SIG-M5 treated with dmso at 0.1 percent for 504 hours (cell line): ENCODE results near the gene OR10G8.
A peak's percentile ranks its signal among the peaks of the same experiment; 100 is the strongest.
"Not testable (repeated sequence)": the region's sequence is repeated elsewhere in the genome, so short reads cannot be mapped to it uniquely, and the experiment has no call there.

Source experiments
- DNase-seq: peaks from one replicate; lab custom pipeline; 2025; ENCODE audit not compliant: unreplicated experiment; lab: John Stamatoyannopoulos, UW

The OR10G8 gene

GRCh38 chr11:124026498-124026897 lies at the start of gene OR10G8:
Gene OR10G8, plus strand, starts transcription at chr11:124026798. Its CDS starts 2,825 bp downstream, at chr11:124029623.
- no peak for DNase-seq

GRCh38 chr11:123977731-123978347 lies 48.8 kb upstream of the OR10G8 start, which contains the start of gene OR10S1:
Gene OR10S1, minus strand, starts transcription at chr11:123977781. Its CDS starts 117 bp downstream, at chr11:123977664.
- no peak for DNase-seq

- no peak for DNase-seq
Measured at GRCh38 chr11:123979311-123979710, 47.3 kb upstream of the OR10G8 start.

- no peak for DNase-seq
Measured at GRCh38 chr11:123995119-123995518, 31.5 kb upstream of the OR10G8 start, which contains the start of gene OR10G6. Gene OR10G6, minus strand, starts transcription at chr11:123995161. Its CDS starts 0 bp downstream, at chr11:123995161.

GRCh38 chr11:124012697-124013096 lies 13.9 kb upstream of the OR10G8 start, which contains the start of gene OR10G4:
Gene OR10G4, plus strand, starts transcription at chr11:124012997. Its CDS starts 2,578 bp downstream, at chr11:124015575.
- no peak for DNase-seq

GRCh38 chr11:124015837-124016236 lies 10.8 kb upstream of the OR10G8 start:
- not testable (repeated sequence) for DNase-seq

- no peak for DNase-seq
Measured at GRCh38 chr11:124036666-124037065, 10.1 kb downstream of the OR10G8 start.

GRCh38 chr11:124039557-124039956 lies 13.0 kb downstream of the OR10G8 start:
- no peak for DNase-seq

- DNase-seq, result no peak
Measured at GRCh38 chr11:124041254-124041653, 14.7 kb downstream of the OR10G8 start, which contains the start of gene OR10G7. Gene OR10G7, minus strand, starts transcription at chr11:124041325. Its CDS starts 2,324 bp downstream, at chr11:124039001.

GRCh38 chr11:124043420-124043819 lies 16.8 kb downstream of the OR10G8 start:
- no peak for DNase-seq

- DNase-seq, result no peak
Measured at GRCh38 chr11:124050748-124051147, 24.1 kb downstream of the OR10G8 start.

- DNase-seq, result no peak
Measured at GRCh38 chr11:124052966-124053365, 26.4 kb downstream of the OR10G8 start.

- DNase-seq, result no peak
Measured at GRCh38 chr11:124068601-124069110, 42.1 kb downstream of the OR10G8 start.

- peak; percentile 75 for DNase-seq
Measured at GRCh38 chr11:124069429-124070401, 43.1 kb downstream of the OR10G8 start.

- DNase-seq, result peak; percentile 80
Measured at GRCh38 chr11:124070915-124071622, 44.5 kb downstream of the OR10G8 start.

- DNase-seq, result no peak
Measured at GRCh38 chr11:124071623-124071948, 45.0 kb downstream of the OR10G8 start.

- no peak for DNase-seq
Measured at GRCh38 chr11:124072147-124072546, 45.5 kb downstream of the OR10G8 start.

- no peak for DNase-seq
Measured at GRCh38 chr11:124074554-124074953, 48.0 kb downstream of the OR10G8 start.

GRCh38 chr11:124075492-124075840 lies 48.9 kb downstream of the OR10G8 start:
- DNase-seq, result no peak

GRCh38 chr11:124075841-124076651 lies 49.4 kb downstream of the OR10G8 start:
- no peak for DNase-seq
